Measurements from ENCODE around the gene H2BK1.

DNA sequence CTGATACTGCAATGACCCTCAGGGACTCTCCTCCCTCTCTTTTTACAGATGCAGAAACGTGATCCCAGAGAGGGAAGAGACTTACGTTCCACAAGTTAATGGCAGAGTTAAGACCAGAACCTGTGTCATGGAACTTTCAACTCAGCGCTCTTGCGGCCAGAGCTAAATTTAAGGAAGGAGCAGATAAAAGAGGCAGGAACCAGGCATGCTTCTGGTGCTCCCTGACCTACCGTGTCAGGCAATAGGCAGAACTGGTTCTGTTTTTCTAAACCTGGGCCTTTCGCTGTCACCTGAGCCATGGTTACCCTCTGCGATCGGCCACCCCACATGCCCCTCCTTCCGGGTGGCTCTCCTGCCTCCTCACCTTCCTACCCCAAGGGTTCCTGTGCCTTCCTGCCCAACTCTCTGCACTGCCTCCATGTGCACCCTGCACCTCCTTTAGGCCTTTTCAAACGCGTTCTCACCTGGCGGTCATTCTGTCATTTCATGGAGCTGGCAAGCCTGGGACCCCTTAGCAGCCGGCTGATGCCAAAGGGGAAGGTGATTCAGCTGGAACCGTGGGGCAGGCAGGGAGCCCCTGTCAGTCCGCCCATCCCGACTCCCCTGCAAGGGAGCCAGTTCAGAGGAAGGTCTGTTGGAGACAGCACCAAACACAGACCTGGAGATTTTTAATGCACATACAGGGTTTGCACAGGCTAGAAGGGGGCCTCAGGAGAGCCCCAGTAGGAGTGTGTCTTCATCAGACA, 35.1 kb downstream of the H2BK1 start:
- TF ChIP-seq CTCF (IDR thresholded peaks at IDR 0.05; ENCODE audit: low read depth, low read length, poor library complexity, severe bottlenecking) (no peak), EZH2phosphoT487 (IDR thresholded peaks at IDR 0.05; ENCODE audit: borderline replicate concordance, low read length) (no peak)

Data from DOHH2 (cell line).